Inflammatory macrophage treated with lipopolysaccharide for 4 hours (primary cell): ENCODE results near the gene APC.
A peak's percentile ranks its signal among the peaks of the same experiment; 100 is the strongest.
"Not testable (repeated sequence)": the region's sequence is repeated elsewhere in the genome, so short reads cannot be mapped to it uniquely, and the experiment has no call there.

ENCODE experiments used
- DNase-seq: peaks from one replicate; pipeline ENCODE4 v3.0.0-alpha.2; 2020

The APC gene

GRCh38 chr5:112737463-112738190 is at the start of gene APC:
Gene APC (plus strand): TSS chr5:112737885. CDS start chr5:112754891, 17,006 bp downstream.
- DNase-seq, result peak; percentile 89

GRCh38 chr5:112689155-112689909 is 48.4 kb upstream of the APC start:
- DNase-seq, result no peak

- DNase-seq, result no peak
Measured at GRCh38 chr5:112690605-112691338, 46.9 kb upstream of the APC start.

- no peak for DNase-seq
Measured at GRCh38 chr5:112691339-112691680, 46.4 kb upstream of the APC start.

DNA sequence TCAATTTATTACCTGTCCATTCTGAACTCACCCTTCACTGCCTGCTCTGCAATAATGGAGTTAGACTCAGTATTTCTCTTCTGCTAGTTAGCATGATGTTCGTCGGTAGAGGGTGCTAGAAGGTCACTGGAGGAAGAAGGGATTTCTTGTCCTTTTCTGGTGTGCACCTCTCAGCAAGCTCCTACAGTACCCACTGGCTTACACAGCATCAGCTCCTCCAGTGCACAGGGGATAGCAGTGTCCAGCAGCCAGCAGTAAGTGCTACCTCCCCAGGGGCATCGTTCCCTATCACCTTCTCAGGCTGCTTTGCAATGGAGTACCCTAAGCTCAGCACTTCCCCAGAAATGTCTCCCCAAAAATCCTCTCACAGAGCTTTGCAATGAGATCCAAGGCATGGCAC is 45.9 kb upstream of the APC start:
- DNase-seq, result peak; percentile 27

GRCh38 chr5:112692472-112692871 is 45.2 kb upstream of the APC start:
- no peak for DNase-seq

DNA sequence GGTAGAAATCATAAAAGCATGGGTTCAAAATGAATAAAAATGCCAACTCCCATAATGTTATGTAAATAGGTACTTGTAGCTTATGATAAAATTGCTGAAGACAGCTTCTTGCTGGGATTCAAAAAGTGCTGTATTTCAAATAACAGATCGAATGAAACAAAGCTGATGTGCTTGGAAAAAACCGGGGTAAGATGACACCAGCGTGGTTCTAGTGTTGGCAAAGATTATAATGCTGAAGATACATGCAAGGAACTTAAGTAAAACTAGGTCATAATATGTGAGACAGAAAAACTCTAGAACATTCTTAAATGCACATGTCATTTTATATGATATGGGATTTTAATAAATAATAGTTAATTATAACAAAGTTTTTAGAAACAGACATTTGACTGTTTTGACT is 44.4 kb upstream of the APC start:
- no peak for DNase-seq

DNA sequence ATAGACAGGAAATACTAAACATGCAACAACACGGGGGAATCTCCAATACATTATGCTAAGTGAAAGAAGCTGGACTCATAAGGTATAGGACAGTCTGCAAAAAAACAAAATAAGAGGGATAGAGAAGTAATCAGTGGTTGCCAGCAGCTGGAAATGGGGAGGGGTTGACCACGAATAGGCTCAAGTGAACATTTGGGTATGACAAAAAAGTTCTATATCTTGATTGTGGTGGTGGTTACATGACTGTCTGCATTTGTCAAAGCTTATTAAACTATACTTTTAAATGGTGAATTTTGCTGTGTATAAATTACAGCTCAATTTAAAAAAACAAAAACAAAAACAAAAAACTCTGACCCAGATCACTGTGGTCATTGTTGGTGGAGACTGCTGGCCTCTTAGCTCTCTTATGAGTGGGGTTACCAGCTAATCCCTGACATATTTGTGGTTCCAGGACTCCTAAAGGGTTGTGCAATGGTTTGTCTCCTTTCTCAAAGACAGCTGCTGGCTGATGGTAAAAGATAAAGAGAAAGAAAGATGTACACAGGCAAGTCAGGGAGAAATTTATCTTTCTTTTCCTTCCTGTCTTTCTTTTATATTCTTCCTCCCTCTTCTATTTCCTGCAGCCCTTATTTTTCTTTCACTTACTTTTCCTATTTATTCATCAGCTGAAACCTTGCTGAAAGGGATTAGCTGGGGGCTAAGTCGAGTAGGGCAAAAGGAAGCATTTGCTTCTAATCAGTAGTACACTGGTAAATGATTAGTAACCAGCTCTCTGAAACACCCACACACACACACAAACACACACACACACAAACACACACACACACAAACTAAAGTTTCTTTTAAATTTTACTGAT is 42.6 kb upstream of the APC start:
- DNase-seq, result no peak

DNA sequence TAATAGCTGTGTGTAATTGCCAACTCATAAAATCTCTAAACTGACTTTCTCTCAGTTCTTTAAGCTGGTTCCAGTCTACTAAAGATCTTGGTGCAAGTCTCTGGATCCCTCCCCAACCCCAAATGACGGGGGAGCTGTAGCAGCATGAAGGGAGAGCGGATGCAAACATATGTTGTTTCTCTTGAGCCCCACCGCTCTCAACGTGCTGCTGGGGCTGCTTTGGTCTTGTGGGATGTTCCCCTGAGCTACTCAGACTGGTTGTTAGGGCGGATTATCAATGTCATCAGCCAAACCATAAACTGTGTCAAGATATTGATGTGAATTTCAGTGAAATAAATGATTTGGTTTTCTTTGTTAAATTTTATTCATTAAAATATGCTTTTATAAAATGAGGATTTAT is 40.9 kb upstream of the APC start:
- no peak for DNase-seq

- no peak for DNase-seq
Measured at GRCh38 chr5:112697322-112697721, 40.4 kb upstream of the APC start.

DNA sequence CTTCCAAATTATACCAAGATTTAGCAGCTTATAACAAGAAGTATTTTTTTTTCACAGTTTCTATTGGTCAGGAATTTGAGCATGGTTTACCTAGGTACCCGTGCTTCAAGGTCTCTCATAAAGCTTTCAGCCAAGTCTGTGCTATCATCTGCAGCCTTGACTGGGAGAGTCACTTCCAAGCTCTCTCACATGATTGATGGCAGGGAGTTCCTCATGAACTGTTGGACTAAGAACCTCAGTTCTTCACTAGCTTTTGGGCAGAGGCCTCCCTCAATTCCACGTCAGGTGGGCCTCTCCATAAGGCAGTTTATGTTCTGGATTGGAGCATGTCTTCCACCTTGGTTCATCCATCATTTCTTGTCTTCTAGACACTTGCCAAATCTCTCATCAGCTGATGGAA is 39.9 kb upstream of the APC start:
- no peak for DNase-seq

GRCh38 chr5:112703866-112704820 is 33.5 kb upstream of the APC start:
- DNase-seq, result peak; percentile 10

GRCh38 chr5:112706446-112707016 is 31.2 kb upstream of the APC start:
- DNase-seq, result no peak

GRCh38 chr5:112707187-112708102 is 30.2 kb upstream of the APC start:
- DNase-seq, result peak; percentile 99

DNA sequence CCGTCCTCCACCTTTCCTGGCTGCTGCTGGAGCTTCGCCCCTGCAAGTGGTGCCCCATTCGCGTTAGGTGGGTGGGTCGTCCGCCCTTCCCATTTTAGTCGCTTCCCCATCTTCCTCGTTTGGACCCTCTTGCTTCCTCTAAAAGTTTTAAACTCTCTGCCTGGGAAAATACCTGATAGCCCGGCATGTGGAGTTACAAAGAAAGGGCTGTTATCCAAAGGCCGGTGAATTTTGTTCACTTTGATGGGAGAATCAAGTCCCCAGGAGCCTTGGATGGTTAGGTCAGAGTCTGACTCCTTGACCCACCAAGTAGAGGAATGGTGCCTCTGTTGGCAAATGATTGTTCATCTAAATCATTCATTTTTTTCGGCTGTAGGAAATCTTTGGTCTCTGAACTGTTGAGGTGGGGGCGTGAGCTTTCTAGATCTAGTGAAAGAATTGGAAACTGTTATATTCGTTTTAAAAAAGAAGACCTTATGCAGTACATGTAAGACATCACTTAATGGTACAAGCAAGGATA is 29.5 kb upstream of the APC start:
- DNase-seq, result peak; percentile 29

GRCh38 chr5:112709416-112709815 is 28.3 kb upstream of the APC start:
- no peak for DNase-seq

DNA sequence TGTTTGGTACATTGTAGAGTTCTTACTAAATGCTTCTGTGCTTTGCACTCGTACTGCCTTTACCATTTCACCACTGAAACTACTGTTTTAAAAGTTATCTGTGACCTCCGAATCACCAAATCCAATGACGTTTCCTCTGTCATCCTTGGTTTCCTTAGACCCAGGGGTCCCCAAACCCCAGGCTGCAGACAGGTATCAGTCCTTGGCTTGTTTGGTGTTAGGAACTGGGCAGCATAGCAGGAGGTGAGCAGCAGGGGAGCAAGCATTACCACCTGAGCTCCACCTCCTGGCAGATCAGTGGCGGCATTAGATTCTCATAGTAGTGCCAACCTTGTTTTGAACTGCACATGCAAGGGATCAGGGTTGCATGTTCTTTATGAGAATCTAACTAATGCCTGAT is 26.8 kb upstream of the APC start:
- no peak for DNase-seq

DNA sequence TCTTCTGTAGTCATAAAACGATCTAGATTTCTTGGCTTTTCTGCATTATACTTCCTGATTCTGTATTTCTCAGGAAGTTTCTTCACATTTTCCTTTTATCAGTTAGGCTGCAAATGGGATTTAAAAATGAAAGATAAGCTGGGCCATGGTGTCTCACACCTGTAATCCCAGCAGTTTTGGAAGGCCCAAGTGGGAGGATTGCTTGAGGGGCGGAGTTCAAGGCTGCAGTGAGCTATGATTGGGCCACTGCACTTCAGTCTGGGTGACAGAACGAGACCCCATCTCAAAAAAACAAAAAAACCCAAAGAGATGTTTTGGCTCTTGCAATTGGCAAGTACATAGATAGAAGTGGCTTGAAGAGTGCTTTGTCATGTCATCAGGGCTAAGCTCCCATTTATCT is 26.2 kb upstream of the APC start:
- DNase-seq, result peak; percentile 34

DNA sequence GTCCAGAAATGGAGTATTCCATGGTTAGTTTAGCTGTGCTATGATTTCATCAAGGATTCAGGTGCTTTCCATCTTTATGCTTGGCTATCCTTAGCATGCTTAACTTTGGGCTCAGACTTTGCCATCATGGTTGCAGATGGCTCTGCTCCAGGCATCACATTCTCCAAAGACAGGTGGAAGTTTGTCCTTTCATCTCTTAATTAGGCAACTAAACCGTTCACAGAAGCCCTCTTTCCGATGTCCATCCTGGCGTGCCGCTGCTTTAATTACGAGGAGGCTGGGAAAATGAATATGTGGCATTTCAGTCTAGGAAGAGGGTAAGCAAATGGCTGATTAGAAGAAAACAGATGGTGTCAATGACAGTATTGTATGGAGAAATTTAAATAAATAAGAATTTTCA is 24.5 kb upstream of the APC start:
- no peak for DNase-seq

GRCh38 chr5:112716895-112717294 is 20.8 kb upstream of the APC start:
- not testable (repeated sequence) for DNase-seq
